GM04504 (cell line): ENCODE results near the gene KLF4.

ENCODE experiments used
- DNase-seq: peaks from one replicate; pipeline ENCODE4 v3.0.0-alpha.2; 2012; ENCODE audit warnings: low read depth

Gene KLF4

GRCh38 chr9:107447834-107448233 is 41.7 kb downstream of the KLF4 start:
- DNase-seq = no peak

DNA sequence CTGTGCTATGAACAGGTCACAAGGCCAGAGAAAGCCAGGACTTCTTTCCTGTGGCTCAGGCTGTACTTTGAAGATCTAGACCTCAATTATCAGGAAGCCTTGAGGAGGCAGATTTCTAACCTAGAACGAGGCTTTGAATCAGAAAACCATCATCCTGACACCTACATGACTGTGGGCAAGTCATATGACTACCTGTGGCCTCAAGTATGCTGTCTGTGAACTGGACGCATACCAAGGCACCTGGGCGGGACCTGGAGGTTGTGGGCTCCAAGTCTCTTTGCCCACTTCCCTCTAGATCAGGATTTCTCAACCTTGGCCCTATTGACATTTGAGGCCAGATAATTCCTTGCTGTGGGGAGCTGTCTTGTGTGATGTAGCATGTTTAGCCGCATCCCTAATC is 42.5 kb downstream of the KLF4 start:
- DNase-seq = no peak

GRCh38 chr9:107446491-107446890 is 43.1 kb downstream of the KLF4 start:
- no peak for DNase-seq

DNA sequence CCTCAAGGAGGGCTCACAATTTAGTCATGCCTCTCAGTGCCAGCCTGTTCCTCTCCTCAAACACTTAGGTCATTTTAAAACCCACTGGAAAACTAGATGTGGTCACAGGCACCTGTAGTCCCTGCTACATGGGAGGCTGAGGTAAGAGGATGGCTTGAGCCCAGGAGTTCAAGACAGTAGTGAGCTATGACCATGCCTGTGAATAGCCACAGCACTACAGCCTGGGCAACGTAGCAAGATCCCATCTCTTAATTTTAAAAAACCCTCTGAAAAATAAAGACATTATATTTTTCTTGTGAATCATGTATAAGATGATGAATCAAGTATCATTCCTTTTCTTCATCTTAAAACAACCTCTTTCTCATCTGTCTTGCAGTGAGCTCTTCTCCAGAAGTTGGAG is 45.8 kb downstream of the KLF4 start:
- DNase-seq = no peak

- no peak for DNase-seq
Observed at GRCh38 chr9:107439991-107440456, 49.5 kb downstream of the KLF4 start.

DNA sequence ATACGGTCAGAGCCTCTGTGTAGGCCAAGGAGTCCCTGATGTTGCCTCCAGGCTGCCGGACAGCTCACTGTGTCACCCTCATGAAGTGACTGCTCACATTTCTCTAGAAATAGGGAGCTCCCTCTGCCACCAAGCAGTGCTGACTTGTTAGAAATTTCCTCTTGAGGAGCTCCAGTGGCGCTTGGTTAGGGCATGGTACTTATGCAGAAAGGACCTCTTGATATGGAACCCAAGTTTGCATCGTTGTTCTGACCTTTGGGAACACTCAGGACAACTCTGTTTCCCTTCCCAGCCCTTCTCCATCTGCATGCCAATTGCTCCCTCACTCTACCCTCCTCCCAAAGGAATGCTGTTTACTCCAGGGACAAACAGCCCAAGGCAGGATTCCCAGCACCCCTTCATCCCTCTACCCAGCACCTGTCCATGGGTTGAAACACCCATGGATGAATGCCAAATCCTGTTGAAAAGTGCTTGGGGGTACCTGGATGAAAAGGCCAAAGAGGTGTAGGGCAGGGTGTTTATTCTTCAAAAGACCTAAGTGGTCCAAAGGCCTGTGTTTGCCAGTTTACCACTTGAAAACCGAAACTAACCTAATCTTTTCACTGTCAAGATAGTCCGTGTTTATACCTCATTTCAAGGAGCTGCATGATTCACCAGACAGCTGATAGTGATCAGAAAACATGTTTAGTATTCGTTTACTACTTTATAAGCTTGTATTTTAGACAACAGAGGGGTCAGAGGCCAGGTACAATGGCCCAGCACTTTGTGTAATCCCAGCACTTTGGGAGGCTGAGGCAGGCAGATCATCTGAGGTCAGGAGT is 51.1 kb downstream of the KLF4 start:
- DNase-seq = no peak

DNA sequence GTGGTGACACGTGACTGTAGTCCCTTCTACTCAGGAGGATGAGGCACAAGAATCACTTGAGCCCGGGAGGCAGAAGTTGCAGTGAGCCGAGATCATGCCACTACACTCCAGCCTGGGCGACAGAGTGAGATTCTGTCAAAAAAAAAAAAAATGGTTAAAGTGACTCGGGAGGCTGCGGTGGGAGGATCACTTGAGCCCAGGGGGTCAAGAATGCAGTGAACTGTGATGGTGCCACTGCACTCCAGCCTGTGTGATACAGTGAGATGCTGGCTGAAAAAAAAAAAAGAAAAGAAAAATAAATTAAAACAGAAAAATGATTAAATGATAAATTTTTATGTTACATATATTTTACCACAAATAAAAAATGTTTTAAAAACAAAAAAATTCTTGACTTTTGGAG is 51.9 kb downstream of the KLF4 start:
- no peak for DNase-seq

DNA sequence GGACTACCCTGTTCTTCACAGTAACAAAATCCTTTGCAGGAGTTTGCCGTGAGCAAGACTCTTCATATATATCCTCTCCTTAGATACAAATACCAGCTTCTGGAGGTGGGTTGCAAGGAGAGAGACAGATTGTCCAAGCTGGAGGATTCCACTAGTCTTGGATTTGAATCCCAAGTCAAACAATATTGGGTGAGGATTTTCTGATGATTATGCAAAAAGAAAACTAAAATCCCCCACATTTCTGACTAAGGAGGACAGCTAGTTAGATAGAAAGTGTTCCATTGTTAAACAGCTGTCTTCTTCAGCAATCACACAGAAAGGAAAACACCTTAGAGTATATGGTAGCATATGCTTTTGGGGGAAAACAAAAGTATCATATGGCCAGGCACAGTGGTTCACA is 54.2 kb downstream of the KLF4 start:
- DNase-seq = no peak
